Measurements from ENCODE around the gene RAB8B. TPM values are rescaled to one million over a fixed set of nuclear protein-coding genes. Genes with fewer than 3 reads are reported as not detected.

The RAB8B gene
- total RNA-seq, 1 experiment from 2014 or later, result 33.8 TPM

DNA sequence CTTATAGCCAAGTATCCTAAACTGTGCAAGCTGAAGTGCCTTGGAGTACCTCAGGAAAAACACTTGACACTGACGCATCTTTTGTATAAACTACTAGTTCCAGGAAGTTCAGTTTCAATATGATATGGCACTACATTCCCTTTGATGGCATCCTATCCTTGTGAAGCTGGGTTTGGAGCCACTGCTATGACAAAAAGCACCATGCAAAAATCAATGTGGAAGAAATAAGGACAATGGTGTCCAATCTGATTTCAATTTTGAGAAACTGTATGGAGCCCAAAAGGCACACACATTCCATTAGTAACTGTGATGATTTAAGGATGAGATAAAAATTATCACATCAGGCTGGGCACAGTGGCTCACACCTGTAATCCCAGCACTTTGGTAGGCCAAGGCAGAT lies 37.7 kb upstream of the RAB8B start:
- Histone ChIP-seq H3K79me2 (ENCODE audit: insufficient read depth, low read length) (no peaks in the 10 kb centered on the region), H3K79me1 (ENCODE audit: insufficient read depth, low read depth, low read length, poor library complexity, severe bottlenecking) (no peaks in the 10 kb centered on the region)

More for the DNA sequence above, 37.7 kb upstream of the RAB8B start:
- H3K4me1 Mint-ChIP-seq, result peaks cover 8 to 10% of the 10 kb centered on the region in 2 experiments
- H3K9me3 Mint-ChIP-seq, result no peaks in the 10 kb centered on the region
- no peak overlapping the region for H2AFZ ChIP-seq (ENCODE audit: low read length)
- H3K9ac ChIP-seq (ENCODE audit: extremely low read depth, insufficient read length, low read length), result no peak overlapping the region
- H3K27ac ChIP-seq (ENCODE audit: insufficient read length, low read depth, low read length), result no peak overlapping the region
- H3K27ac Mint-ChIP-seq, result no peak overlapping the region
- no peak overlapping the region for H3K14ac ChIP-seq (ENCODE audit: insufficient read depth, low read length)
- no peak overlapping the region for H3K23ac ChIP-seq (ENCODE audit: insufficient read length, low read depth, low read length)
- TF ChIP-seq, protein P1, sequence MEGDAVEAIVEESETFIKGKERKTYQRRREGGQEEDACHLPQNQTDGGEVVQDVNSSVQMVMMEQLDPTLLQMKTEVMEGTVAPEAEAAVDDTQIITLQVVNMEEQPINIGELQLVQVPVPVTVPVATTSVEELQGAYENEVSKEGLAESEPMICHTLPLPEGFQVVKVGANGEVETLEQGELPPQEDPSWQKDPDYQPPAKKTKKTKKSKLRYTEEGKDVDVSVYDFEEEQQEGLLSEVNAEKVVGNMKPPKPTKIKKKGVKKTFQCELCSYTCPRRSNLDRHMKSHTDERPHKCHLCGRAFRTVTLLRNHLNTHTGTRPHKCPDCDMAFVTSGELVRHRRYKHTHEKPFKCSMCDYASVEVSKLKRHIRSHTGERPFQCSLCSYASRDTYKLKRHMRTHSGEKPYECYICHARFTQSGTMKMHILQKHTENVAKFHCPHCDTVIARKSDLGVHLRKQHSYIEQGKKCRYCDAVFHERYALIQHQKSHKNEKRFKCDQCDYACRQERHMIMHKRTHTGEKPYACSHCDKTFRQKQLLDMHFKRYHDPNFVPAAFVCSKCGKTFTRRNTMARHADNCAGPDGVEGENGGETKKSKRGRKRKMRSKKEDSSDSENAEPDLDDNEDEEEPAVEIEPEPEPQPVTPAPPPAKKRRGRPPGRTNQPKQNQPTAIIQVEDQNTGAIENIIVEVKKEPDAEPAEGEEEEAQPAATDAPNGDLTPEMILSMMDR (conservative IDR thresholded peaks at IDR 0.05), result no peak
- no peak overlapping the region for H2BK15ac ChIP-seq (ENCODE audit: low read depth, low read length)
- no CpG with 5 or more reads among the region's 1 CpG for WGBS (ENCODE audit: extremely low coverage, insufficient read length, low lambda C conversion rate)
- H4K5ac ChIP-seq (ENCODE audit: insufficient read length, low read depth, low read length), result no peak overlapping the region
- no peak overlapping the region for H2BK20ac ChIP-seq (ENCODE audit: low read depth, low read length, poor library complexity, severe bottlenecking)
- H3K9me3 ChIP-seq (ENCODE audit: control insufficient read depth, low read depth, low read length), result no peaks in the 10 kb centered on the region
- no peaks in the 10 kb centered on the region for H3K27me3 ChIP-seq (ENCODE audit: insufficient read depth, low read length)
- H2BK12ac ChIP-seq (ENCODE audit: insufficient read length, low read depth, low read length), result no peak overlapping the region
- H4K91ac ChIP-seq (ENCODE audit: insufficient read length, low read depth, low read length), result no peak overlapping the region
- no peak overlapping the region for H3K18ac ChIP-seq (ENCODE audit: insufficient read length, low read depth, low read length)
- H3K56ac ChIP-seq (ENCODE audit: insufficient read length, low read depth, low read length), result no peak overlapping the region
- H3K4ac ChIP-seq (ENCODE audit: low read depth, low read length), result no peak overlapping the region
- H4K20me1 ChIP-seq (ENCODE audit: control insufficient read depth, insufficient read depth, insufficient read length), result no peaks in the 10 kb centered on the region
- no peak overlapping the region for H2AK5ac ChIP-seq (ENCODE audit: insufficient read length, low read length)
- peaks cover 0 to 46% (median 33%) of the 10 kb centered on the region in 3 experiments; a peak in 5 of 7 replicates for H3K36me3 Mint-ChIP-seq (ENCODE audit: insufficient read depth in 1 of 3, low read depth in 3 of 3)
- no peak overlapping the region for H3T11ph ChIP-seq (ENCODE audit: low read length)
- no peak overlapping the region for H2BK120ac ChIP-seq (ENCODE audit: low read depth, low read length, poor library complexity, severe bottlenecking)
- H3K4me2 ChIP-seq (ENCODE audit: insufficient read depth, insufficient read length, low read length), result no peak overlapping the region
- H3K27me3 Mint-ChIP-seq (ENCODE audit: low read depth), result no peaks in the 10 kb centered on the region
- no peak overlapping the region for H2BK5ac ChIP-seq (ENCODE audit: insufficient read length, low read length)
- H3K23me2 ChIP-seq (ENCODE audit: insufficient read length, low read depth, low read length, poor library complexity, severe bottlenecking), result no peaks in the 10 kb centered on the region
- no peak overlapping the region for H3K4me3 Mint-ChIP-seq
- H3K4me1 ChIP-seq (ENCODE audit: insufficient read depth, low read length), result no peaks in the 10 kb centered on the region
- H4K8ac ChIP-seq (replicated peaks; ENCODE audit: insufficient read length, low read depth, low read length), result no peak overlapping the region
- DNase-seq, result no peak

Data from H9 (cell line).